Activated CD8-positive, alpha-beta T cell treated with anti-CD3 and anti-CD28 coated beads for 36 hours (primary cell): ENCODE measurements around the gene BNIP5. TPM values are rescaled to one million over a fixed set of nuclear protein-coding genes. Genes with fewer than 3 reads are reported as not detected.

Source experiments
- ATAC-seq: fragments of 200-7000 bp; cut with Tn5 transposase; one replicate; pipeline ENCODE4 v1.10.0; 2021; ENCODE audit warnings: mild to moderate bottlenecking, moderate library complexity
- CTCF ChIA-PET: fragments of 350-600 bp; sonication (Branson Sonifier 250); formaldehyde crosslinking; loops from one replicate; lab custom pipeline; 2021; ENCODE audit warnings: antibody characterized with exemption; lab: Charles Lee
- POLR2A ChIA-PET: fragments of 350-600 bp; sonication (Branson Sonifier 250); formaldehyde crosslinking; loops from one replicate; lab custom pipeline; 2021; ENCODE audit warnings: antibody characterized with exemption; lab: Charles Lee
- DNase-seq: peaks from one replicate; pipeline ENCODE4 v3.0.0-alpha.2; 2020
- H3K27ac Mint-ChIP-seq: one replicate; pipeline ENCODE4 v1.8.0; 2021; ENCODE audit warnings: mild to moderate bottlenecking, mixed read lengths
- H3K27me3 Mint-ChIP-seq: one replicate; pipeline ENCODE4 v1.8.0; 2021; ENCODE audit warnings: mixed read lengths
- H3K36me3 Mint-ChIP-seq: one replicate; pipeline ENCODE4 v1.8.0; 2021; ENCODE audit warnings: low read depth, mixed read lengths
- H3K4me1 Mint-ChIP-seq: one replicate; pipeline ENCODE4 v1.8.0; 2021; ENCODE audit warnings: low read depth, mixed read lengths
- H3K4me3 Mint-ChIP-seq: one replicate; pipeline ENCODE4 v1.8.0; 2021; ENCODE audit warnings: mild to moderate bottlenecking, moderate library complexity, mixed read lengths
- H3K9me3 Mint-ChIP-seq: one replicate; pipeline ENCODE4 v1.8.0; 2021; ENCODE audit warnings: mixed read lengths
- intact Hi-C: fragments of 100-400 bp; cut with micrococcal nuclease; formaldehyde crosslinking; loops from one replicate; pipeline ENCODE4 v1.10.0; 2022
- total RNA-seq, 2 experiments: library from RNA; stranded (reverse); gene quantifications; one replicate each; pipeline ENCODE4 v1.2.3, GENCODE V29; 2021
- TF ChIP-seq, protein P1 (sequence below): fragments of 200-600 bp; IDR thresholded peaks from one replicate; pipeline ENCODE4 v1.8.0; 2022; ENCODE audit warnings: antibody characterized with exemption, mild to moderate bottlenecking

Gene BNIP5
- total RNA-seq, 2 experiments from 2014 or later: not detected

DNA sequence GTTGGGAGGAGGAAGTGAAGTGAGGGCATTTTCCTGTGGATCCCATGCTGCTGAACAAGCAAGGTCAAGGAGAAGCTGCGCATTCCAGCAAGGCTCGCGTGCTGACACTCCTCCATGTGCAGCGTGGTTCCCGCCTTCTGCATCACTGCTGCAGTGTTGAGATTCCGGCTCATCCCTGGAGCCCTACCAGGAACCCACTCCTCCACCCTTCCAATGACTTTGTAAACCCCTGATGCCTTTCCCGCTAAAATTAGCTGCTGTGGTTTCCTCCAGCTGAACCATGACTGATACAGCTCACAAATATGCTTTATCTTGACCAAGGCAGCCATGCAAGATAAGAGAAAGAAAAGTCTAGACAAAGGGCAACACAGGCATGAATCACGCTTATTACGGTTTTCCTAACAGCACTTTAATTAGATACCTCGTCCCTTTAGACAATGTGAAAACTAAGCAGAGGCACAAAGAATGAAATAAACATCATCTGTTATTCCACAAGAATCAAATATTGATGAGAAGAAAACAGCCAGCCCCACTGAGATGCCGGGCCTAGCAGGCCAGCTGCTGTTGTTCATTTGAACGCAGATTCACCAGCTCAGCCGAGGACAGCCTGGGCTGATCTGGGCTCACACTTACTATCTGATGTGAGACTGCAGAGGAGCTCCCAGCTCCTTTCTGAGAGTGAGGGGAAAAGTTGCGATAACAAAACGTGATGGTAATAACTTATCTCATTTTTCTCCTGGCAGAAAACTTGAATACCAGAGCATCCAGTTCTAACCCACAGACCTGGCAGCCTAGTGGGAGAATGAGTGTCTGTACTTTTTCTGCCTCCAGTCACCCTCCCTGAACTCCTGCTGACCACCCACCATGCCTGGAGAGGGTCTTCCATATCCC is 14.2 kb upstream of the BNIP5 start:
- H3K4me3 Mint-ChIP-seq: no peak overlapping the region
- TF ChIP-seq, protein P1, sequence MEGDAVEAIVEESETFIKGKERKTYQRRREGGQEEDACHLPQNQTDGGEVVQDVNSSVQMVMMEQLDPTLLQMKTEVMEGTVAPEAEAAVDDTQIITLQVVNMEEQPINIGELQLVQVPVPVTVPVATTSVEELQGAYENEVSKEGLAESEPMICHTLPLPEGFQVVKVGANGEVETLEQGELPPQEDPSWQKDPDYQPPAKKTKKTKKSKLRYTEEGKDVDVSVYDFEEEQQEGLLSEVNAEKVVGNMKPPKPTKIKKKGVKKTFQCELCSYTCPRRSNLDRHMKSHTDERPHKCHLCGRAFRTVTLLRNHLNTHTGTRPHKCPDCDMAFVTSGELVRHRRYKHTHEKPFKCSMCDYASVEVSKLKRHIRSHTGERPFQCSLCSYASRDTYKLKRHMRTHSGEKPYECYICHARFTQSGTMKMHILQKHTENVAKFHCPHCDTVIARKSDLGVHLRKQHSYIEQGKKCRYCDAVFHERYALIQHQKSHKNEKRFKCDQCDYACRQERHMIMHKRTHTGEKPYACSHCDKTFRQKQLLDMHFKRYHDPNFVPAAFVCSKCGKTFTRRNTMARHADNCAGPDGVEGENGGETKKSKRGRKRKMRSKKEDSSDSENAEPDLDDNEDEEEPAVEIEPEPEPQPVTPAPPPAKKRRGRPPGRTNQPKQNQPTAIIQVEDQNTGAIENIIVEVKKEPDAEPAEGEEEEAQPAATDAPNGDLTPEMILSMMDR: no peak
- H3K4me1 Mint-ChIP-seq: peaks cover 5% of the 10 kb centered on the region
- no peaks in the 10 kb centered on the region for H3K9me3 Mint-ChIP-seq
- DNase-seq (no peak), ATAC-seq (no peak)
- no peaks in the 10 kb centered on the region for H3K36me3 Mint-ChIP-seq
- intact Hi-C loops: no loop called here
- H3K27me3 Mint-ChIP-seq: peaks cover 2% of the 10 kb centered on the region
- POLR2A ChIA-PET: no interaction called here
- no peak overlapping the region for H3K27ac Mint-ChIP-seq
- CTCF ChIA-PET: interaction anchor here (1.0 to 3.2 kb wide), 4 partner anchors 7 to 256 kb away, joined by 4 to 19 read pairs (median 8); no protein-coding TSS in a partner anchor

DNA sequence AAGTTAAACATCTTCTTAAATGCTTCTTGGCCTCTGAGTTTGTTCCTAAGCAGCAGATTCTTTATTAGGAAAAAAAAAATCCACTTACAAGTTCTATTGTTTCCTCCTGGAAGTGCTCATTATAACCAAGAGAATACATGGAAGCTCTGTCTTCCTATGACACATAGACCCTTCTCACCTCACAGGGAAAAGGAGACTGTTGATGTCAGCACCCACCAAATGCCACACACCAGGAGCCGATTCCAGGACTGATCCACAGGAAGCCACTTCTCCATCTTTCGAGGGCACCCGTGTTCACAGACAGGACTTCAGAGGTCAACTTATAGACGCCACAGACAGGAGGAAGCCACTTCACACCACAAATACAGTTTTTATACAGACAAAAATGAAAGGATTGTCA is 13.4 kb upstream of the BNIP5 start:
- Mint-ChIP-seq H3K27ac (no peak overlapping the region), H3K36me3 (no peaks in the 10 kb centered on the region), H3K27me3 (peaks cover 2% of the 10 kb centered on the region), H3K9me3 (no peaks in the 10 kb centered on the region), H3K4me3 (no peak overlapping the region), H3K4me1 (no peaks in the 10 kb centered on the region)
- intact Hi-C loops: no loop called here
- ChIA-PET POLR2A (no interaction called here), CTCF (interaction anchor here (1.1 to 3.2 kb wide), 3 partner anchors 8 to 10 kb away, joined by 5 to 19 read pairs (median 10); no protein-coding TSS in a partner anchor)
- DNase-seq (no peak), ATAC-seq (no peak)
- TF ChIP-seq, protein P1: no peak

DNA sequence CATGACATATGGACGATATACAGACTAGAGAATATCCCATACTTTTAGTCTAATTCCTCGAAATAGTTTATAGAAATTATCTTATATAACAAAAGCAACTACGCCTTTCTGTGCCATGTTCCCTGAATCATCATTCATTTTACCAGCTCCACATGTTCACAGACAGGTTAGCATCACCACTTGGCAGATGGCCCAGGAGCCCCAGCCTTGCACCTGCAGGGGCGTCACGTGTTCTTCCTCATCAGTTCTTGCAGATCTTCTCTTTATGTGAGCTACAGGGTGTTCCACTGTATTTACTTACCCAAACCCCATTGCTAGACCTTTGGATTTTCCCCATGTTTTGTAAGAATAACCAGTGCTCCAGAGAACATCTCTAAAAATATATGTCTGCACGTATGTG is 12.6 kb upstream of the BNIP5 start:
- H3K9me3 Mint-ChIP-seq: no peaks in the 10 kb centered on the region
- ATAC-seq (no peak), DNase-seq (peak; percentile 26)
- ChIA-PET CTCF (interaction anchor here (0.7 to 3.2 kb wide), 4 partner anchors 8 to 280 kb away, joined by 4 to 19 read pairs (median 8); no protein-coding TSS in a partner anchor), POLR2A (interaction anchor here (0.7 kb wide), 1 partner anchor 15 kb away, joined by 3 read pairs; no protein-coding TSS in a partner anchor)
- peaks cover 2% of the 10 kb centered on the region for H3K27me3 Mint-ChIP-seq
- H3K4me1 Mint-ChIP-seq: no peaks in the 10 kb centered on the region
- no peak overlapping the region for H3K27ac Mint-ChIP-seq
- TF ChIP-seq, protein P1: no peak
- intact Hi-C loops: no loop called here
- no peak overlapping the region for H3K4me3 Mint-ChIP-seq
- H3K36me3 Mint-ChIP-seq: no peaks in the 10 kb centered on the region

DNA sequence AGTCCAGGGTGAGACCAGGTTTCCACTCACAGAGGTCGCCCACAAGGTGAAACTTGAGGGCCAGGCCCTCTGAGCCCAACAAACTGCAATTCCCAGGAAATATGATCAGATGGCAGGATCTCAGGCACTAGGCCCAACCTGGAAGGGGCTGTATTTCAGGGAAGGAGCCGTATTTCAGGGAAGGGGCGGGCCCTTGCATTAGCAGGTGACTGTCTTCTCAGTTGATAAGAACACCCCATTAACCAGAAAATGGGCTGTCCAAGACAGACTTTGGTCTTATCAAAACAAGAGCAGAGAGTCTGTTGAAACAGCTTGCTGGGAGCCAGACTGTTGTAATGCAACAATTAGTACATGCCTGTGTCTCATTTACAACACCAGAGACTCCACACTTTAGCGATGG is 10.9 kb upstream of the BNIP5 start:
- Mint-ChIP-seq H3K9me3 (no peaks in the 10 kb centered on the region), H3K27me3 (peaks cover 2% of the 10 kb centered on the region), H3K36me3 (no peaks in the 10 kb centered on the region), H3K4me3 (no peak overlapping the region), H3K4me1 (no peaks in the 10 kb centered on the region), H3K27ac (no peak overlapping the region)
- POLR2A ChIA-PET: interaction anchor here (0.6 kb wide), 1 partner anchor 347 kb away, joined by 3 read pairs; no protein-coding TSS in a partner anchor
- intact Hi-C loops: no loop called here
- TF ChIP-seq, protein P1: no peak
- CTCF ChIA-PET: interaction anchor here (1.1 to 2.5 kb wide), 3 partner anchors 11 to 45 kb away, joined by 3 to 9 read pairs (median 3); no protein-coding TSS in a partner anchor
- no peak for ATAC-seq
- no peak for DNase-seq
